Epithelial cell of esophagus (primary cell): ENCODE results near the gene GCC2.
"Not testable (repeated sequence)": the region's sequence is repeated elsewhere in the genome, so short reads cannot be mapped to it uniquely, and the experiment has no call there.

Source experiments
- DNase-seq: peaks from one replicate; pipeline ENCODE4 v3.0.0; 2010; ENCODE audit warnings: low read depth
- H3K4me3 ChIP-seq: 2 replicates; pipeline ENCODE4 v1.5.1; 2011; ENCODE audit warnings: mild to moderate bottlenecking, low read length, control low read depth
- TF ChIP-seq, protein P1 (sequence below): IDR thresholded peaks from 2 replicates; pipeline ENCODE4 v1.5.1; 2011; ENCODE audit warnings: low read depth, mild to moderate bottlenecking, low read length, control low read depth, inconsistent platforms; ENCODE audit not compliant: insufficient read depth; ENCODE audit errors: missing control alignments

GCC2 gene

DNA sequence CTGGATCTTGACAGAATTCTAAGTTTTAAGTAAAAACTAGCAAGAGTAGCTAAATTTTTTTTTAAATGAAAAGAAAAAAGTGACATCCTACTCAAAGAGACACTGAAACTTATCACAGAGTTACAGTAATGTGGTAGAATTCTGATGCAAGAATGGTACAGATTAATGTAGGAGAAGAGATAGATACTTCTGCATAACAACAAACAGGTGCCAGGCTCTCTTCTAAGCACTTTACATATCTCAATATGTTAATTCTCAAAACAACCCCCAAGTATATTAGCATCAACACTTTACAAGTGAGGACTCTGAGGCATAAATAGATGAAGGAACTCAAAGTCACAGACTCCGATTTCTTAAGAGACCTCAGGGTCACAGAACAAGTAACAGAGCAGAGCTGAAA, 28.1 kb downstream of the GCC2 start:
- H3K4me3 ChIP-seq = no peak overlapping the region
- TF ChIP-seq, protein P1, sequence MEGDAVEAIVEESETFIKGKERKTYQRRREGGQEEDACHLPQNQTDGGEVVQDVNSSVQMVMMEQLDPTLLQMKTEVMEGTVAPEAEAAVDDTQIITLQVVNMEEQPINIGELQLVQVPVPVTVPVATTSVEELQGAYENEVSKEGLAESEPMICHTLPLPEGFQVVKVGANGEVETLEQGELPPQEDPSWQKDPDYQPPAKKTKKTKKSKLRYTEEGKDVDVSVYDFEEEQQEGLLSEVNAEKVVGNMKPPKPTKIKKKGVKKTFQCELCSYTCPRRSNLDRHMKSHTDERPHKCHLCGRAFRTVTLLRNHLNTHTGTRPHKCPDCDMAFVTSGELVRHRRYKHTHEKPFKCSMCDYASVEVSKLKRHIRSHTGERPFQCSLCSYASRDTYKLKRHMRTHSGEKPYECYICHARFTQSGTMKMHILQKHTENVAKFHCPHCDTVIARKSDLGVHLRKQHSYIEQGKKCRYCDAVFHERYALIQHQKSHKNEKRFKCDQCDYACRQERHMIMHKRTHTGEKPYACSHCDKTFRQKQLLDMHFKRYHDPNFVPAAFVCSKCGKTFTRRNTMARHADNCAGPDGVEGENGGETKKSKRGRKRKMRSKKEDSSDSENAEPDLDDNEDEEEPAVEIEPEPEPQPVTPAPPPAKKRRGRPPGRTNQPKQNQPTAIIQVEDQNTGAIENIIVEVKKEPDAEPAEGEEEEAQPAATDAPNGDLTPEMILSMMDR = no peak

DNA sequence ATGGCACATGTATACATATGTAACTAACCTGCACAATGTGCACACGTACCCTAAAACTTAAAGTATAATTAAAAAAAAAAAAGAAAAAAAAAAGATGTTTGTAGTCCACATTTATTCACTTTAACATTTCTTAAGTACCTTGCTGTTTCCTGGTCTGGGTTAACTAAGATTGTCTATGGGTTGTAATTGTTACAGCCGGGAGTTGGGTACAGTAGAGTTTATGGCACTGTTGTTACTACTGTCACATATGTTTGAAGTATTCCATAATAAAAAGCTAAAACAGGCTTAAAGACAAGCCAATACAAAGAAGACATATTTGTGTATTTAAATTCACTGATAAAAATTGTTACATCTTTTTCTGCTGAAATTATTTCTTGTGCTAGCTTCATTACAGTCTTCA, 36.2 kb downstream of the GCC2 start:
- TF ChIP-seq, protein P1 = no peak
- no peak for DNase-seq
- H3K4me3 ChIP-seq = no peak overlapping the region

More for the DNA sequence above, 28.1 kb downstream of the GCC2 start:
- DNase-seq = no peak

DNA sequence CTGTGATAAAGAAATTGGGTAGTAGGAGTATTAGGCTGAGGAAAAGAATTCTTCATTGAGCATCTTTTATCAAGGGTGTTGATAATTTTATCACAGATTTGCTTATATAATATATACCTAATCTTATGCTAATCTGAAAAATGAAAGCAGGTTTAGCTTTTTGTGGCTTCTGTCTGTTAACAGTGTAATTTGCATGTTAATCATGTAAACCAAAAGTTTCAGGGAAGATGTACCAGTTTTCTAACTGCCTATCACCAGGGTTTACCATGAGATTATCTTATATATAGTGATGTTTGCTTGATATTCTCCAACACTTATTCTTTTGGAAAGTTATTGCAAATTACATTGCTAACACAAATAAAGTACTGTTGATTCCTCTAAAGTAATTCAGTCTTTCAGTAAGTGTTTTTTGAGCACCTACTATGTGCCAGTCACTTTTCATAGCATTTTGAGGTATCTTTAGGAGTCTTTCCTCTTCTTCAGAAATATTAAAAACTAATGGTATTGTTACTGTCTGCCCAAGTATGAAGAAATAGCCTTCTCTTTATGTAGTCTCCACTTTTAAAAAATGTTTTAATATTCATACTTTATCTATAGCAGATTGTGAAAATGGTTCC, 41.6 kb downstream of the GCC2 start:
- DNase-seq = no peak
- TF ChIP-seq, protein P1 = no peak
- H3K4me3 ChIP-seq = no peak overlapping the region

DNA sequence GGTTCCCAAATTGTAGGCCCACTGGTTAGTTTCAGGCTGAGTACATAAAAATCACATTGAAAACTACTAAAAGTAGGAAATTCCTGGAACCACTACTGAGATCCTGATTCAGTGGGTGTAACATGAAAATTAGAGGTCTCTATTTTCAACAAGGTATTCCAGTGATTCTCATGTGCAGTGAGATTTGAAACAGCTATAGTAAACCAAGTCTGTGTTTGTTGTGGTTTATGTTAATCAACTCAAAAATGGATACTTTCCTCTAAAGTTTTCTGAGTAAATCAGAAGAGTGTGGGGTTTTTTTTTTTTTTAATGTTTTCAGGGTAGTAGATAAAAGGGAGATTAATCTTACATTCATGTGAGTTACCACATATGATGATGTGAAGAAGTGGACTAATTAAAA, 42.8 kb downstream of the GCC2 start:
- no peak for DNase-seq
- no peak overlapping the region for H3K4me3 ChIP-seq
- TF ChIP-seq, protein P1 = no peak

DNA sequence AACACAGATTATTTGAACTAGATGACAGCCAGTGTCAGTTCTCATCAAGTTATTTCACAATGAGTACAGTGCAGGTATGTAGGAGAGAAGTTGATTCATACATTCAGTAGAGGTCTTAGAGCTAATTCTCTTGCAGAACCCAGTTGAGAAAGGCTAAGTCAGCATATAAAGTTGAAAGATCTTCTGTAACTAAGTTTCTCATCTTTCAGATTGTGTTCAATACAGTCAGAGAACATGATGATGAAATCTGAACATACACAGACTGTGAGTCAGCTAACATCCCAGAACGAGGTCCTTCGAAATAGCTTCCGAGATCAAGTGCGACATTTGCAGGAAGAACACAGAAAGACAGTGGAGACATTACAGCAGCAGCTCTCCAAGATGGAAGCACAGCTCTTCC, 43.4 kb downstream of the GCC2 start:
- TF ChIP-seq, protein P1 = no peak
- DNase-seq = peak; percentile 95
- H3K4me3 ChIP-seq = no peak overlapping the region

DNA sequence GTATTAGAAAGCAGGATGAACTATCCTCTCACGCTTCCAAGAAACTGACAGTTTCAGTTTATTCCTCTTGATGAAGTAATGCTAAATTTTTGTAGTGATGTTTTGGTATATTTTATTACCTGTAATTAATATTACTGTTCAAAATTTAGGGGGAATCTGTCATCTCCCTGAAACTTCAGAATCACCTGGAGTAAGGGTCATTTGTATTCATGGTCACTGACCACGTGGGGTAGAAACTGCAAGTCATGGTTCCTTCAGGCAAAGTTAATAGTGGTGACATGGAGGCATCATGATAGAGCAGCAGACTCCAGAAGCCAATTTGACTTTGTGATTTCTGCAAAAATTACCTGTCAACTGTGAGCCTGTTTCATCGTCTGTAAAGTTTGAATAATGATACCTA, 47.2 kb downstream of the GCC2 start:
- not testable (repeated sequence) for H3K4me3 ChIP-seq, DNase-seq

DNA sequence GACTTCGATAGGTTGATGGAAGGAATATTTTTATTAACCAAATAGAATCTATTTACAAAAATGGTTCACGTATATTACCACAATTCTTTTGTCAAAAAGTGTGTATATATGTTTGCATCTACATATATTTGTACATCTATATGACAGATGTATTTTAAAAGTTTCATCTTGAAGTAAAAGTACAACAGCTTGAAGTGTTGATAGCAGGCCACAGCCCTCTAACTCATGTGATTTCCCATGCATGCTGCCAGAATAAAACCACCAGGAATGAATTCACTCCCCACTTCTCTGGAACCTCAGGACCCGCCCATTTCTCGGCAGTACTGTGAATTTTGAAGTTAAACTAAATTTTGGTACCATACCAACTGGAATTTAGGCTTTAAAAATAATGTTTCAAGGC, 58.6 kb downstream of the GCC2 start:
- not testable (repeated sequence) for DNase-seq, H3K4me3 ChIP-seq

DNA sequence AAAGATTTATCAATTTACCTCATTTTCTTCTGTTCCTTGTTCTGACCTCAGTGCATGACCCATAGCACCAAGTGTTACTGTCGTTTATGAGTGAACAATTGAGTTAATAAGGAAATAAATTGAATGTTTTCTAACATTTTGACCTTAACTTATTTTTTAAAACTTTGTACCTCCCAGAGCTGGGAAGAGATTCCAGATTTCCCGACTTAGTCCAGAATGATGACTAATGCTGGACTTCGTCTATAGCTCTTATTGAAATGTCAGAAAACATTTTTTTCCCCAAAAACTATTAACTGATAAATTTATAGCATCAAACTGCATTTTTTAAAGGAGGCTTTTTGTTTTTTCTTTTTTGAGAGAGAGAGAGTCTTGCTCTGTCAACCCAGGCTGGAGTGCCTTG, 63.4 kb downstream of the GCC2 start:
- not testable (repeated sequence) for H3K4me3 ChIP-seq, DNase-seq

DNA sequence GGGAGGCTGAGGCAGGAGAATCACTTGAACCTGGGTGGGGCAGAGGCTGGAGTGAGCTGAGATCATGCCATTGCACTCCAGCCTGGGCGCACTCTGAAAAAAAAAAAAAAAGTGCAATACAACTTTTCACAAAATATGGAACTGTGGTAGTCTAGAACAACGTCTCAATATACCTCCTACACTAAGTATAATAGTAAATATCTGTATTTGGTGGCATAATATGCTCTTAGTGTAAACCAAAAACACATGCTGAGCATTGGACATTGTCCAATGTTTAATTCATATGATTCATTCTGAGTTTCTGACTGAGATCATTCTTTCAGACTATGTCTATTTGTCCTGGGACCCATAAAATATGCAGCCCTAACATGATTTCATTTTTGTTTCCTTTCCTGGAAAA, 65.5 kb downstream of the GCC2 start:
- H3K4me3 ChIP-seq, DNase-seq: not testable (repeated sequence)

DNA sequence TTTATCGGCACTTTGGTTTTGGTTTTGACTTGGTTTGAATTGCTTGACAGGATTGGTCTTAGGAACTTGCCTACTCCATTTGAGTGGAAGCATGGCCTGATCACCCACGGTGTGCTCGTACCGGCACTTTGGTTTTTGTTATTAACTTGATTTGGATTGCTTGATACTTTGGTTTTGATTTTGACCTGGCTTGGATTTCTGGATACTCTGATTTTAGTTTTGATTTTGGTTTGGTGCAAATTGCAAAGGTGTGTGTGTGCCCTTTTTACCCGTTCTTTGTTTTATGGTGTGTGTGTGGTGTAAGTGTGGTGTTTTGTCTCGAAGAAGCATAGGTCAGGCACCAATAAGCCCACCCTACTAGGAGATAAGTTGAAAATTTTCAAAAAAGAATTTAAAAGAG, 75.7 kb downstream of the GCC2 start:
- not testable (repeated sequence) for H3K4me3 ChIP-seq, DNase-seq

DNA sequence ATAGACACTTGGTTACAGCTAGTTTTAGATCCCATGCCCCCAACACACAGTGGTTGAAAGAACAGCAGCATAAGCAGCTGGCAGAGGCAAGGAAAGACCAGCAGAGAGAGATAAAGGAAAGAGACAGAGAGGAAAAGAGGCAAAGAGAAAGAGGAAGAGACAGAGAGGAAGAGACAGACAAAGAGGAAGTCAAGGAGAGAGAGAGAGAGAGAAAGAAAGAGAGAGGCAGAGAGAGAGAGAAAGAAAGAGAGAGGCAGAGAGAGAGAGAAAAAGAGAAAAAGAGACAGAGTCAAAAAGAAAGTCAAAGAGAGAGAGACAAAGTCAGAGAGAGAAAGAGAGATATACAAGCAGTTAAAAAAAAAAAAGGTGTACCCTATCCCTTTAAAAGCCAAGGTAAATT, 76.3 kb downstream of the GCC2 start:
- H3K4me3 ChIP-seq, DNase-seq: not testable (repeated sequence)
